GM08714 (cell line): ENCODE measurements around the gene CLCN4.

Experiments
- H3K4me3 ChIP-seq: fragments of 200-500 bp; sonication (Bioruptor generic); 2 replicates; pipeline ENCODE4 v1.5.1; 2014; ENCODE audit warnings: mild to moderate bottlenecking, low read length, inconsistent platforms
- ZNF274 ChIP-seq: IDR thresholded peaks from 2 replicates; pipeline ENCODE4 v1.6.1; 2012; ENCODE audit warnings: mild to moderate bottlenecking, low read depth, low read length

CLCN4 gene

GRCh38 chrX:10184411-10184810 lies 27.6 kb downstream of the CLCN4 start:
- H3K4me3 ChIP-seq: no peak overlapping the region
- no peak for TF ChIP-seq ZNF274

GRCh38 chrX:10186355-10186754 lies 29.6 kb downstream of the CLCN4 start:
- no peak for TF ChIP-seq ZNF274
- no peak overlapping the region for H3K4me3 ChIP-seq

- no peak for TF ChIP-seq ZNF274
- H3K4me3 ChIP-seq: no peak overlapping the region
Measured at GRCh38 chrX:10187421-10187820, 30.6 kb downstream of the CLCN4 start.

- no peak overlapping the region for H3K4me3 ChIP-seq
- no peak for TF ChIP-seq ZNF274
Measured at GRCh38 chrX:10189317-10190268, 32.8 kb downstream of the CLCN4 start.

- no peak for TF ChIP-seq ZNF274
- no peak overlapping the region for H3K4me3 ChIP-seq
Measured at GRCh38 chrX:10190367-10190766, 33.6 kb downstream of the CLCN4 start.

GRCh38 chrX:10193587-10193986 lies 36.8 kb downstream of the CLCN4 start:
- H3K4me3 ChIP-seq: no peak overlapping the region
- TF ChIP-seq ZNF274: no peak

GRCh38 chrX:10195425-10195824 lies 38.6 kb downstream of the CLCN4 start:
- no peak for TF ChIP-seq ZNF274
- H3K4me3 ChIP-seq: no peak overlapping the region

GRCh38 chrX:10195947-10196346 lies 39.2 kb downstream of the CLCN4 start:
- no peak overlapping the region for H3K4me3 ChIP-seq
- TF ChIP-seq ZNF274: no peak

- no peak for TF ChIP-seq ZNF274
- H3K4me3 ChIP-seq: no peak overlapping the region
Measured at GRCh38 chrX:10197279-10198210, 40.8 kb downstream of the CLCN4 start.

- no peak for TF ChIP-seq ZNF274
- no peak overlapping the region for H3K4me3 ChIP-seq
Measured at GRCh38 chrX:10198254-10198653, 41.5 kb downstream of the CLCN4 start.

- H3K4me3 ChIP-seq: no peak overlapping the region
- TF ChIP-seq ZNF274: no peak
Measured at GRCh38 chrX:10199212-10199611, 42.4 kb downstream of the CLCN4 start.

GRCh38 chrX:10203617-10204016 lies 46.8 kb downstream of the CLCN4 start:
- TF ChIP-seq ZNF274: no peak
- no peak overlapping the region for H3K4me3 ChIP-seq

- no peak overlapping the region for H3K4me3 ChIP-seq
- TF ChIP-seq ZNF274: no peak
Measured at GRCh38 chrX:10206317-10206716, 49.5 kb downstream of the CLCN4 start.

GRCh38 chrX:10208281-10208856 lies 51.6 kb downstream of the CLCN4 start:
- TF ChIP-seq ZNF274: no peak
- no peak overlapping the region for H3K4me3 ChIP-seq
